ENCODE measurements around the gene HIPK2.

GRCh38 chr7:139715194-139715815, 62.5 kb downstream of the HIPK2 start:
- TF ChIP-seq CTCF (IDR thresholded peaks at IDR 0.05) (no peak), EP300 (IDR thresholded peaks at IDR 0.05) (no peak), POLR2AphosphoS5 (IDR thresholded peaks at IDR 0.05) (no peak), POLR2A (IDR thresholded peaks at IDR 0.05) (no peak)
